Left cardiac atrium (tissue), 4 donors: ENCODE data around the gene AFAP1. TPM values are rescaled to one million over a fixed set of nuclear protein-coding genes. Genes with fewer than 3 reads are reported as not detected.
A peak's percentile ranks its signal among the peaks of the same experiment; 100 is the strongest.

ENCODE experiments used
- ATAC-seq, 2 donors: fragments of 200-7000 bp; cut with Tn5 transposase; one replicate each; pipeline ENCODE4 v1.9.1; 2020; ENCODE audit warnings: mild to moderate bottlenecking in 2 of 2, moderate library complexity in 2 of 2
- DNase-seq: peaks from one replicate; pipeline ENCODE4 v3.0.0-alpha.2; 2020
- intact Hi-C, 2 donors: fragments of 100-400 bp; cut with DNase I; formaldehyde crosslinking; loops; one replicate each; pipeline versions ENCODE4 v1.14.1 to v1.15.1; 2022 to 2023
- total RNA-seq, 2 donors: library from RNA; stranded (reverse); fragmentation: NEBNext Ultra II Directional; extraction: Animal tissue kit (Norgen Biotek cat#: 25700); gene quantifications; one replicate each; pipeline ENCODE4 v1.2.1, GENCODE V29; 2021
- donor health status: DM: no; HTN: yes; CAD: no.
- donor health status: DM: no; HTN: yes; CAD: no; lungs with severe emphysema.
- donor health status: DM: yes; HTN: yes; CAD: no.
- donor health status: Dilated cardiomyopathy.

Gene AFAP1
- total RNA-seq, 2 donors from 2014 or later: 19.6 to 33.3 TPM

DNA sequence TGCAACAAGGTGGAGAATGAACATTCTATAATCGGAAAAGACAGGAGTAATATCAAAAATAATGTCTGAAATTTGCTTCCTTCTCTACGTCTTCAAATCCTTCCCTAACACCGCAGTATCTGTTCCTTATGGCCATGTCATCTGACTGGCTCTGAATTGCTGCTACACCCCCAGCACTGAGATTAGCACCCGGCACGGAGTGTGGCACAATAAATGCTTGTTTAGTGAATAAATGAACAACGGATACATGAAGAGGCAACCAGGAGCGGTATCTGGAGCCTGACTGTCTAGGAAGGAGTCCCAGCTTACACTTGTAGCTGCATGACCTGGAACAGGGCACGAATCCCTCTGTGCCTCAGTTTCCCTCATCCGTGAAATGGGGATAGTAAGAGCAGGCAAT, 164.3 kb downstream of the AFAP1 start:
- no peak for DNase-seq
- intact Hi-C loops: no loop called here
- no peak for ATAC-seq

DNA sequence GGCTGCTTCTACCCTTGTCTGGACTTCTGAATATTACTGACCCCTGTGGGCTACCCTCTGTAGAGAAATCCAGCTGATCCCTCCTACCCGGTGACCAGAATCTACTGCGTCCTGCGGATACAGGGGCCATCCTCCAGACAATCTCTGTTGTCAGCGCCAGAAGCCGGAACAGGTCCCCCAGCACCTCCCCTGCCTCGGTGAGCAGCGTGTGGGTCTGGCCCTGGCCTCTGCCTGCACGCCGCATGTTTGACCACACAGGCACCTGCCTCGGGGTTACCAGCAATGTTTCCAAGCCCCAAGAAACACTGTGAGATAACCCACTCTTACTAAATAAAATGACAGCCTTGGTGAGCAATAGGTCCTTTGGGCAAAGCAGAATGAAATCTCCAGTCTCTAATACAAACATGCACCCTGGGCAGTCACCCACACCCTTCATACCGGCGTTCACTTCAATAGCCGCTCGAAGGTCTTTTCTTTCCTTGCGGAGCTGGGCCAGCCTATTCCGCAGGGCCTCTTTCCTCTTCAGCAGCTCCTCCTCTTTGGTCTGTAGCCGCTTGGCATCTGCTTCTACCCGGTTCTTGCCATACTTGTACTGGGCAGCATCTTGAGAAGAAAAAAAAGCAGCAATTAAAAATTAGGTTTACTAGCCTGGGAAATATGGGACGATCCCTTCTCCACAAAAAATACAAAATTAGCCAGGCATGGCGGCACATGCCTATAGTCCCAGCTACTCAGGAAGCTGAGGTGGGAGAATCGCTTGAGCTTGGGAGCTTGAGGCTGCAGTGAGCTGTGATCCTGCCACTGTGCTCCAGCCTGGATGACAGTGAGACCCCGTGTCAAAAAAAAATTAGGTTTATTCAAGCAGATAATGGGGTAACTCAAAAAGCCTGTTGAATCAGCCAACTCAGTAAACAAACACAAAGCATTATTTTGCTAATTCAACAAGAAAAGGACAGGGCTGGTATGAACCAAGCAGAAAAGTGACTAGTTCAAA, 165.1 kb downstream of the AFAP1 start:
- no peak for ATAC-seq

DNA sequence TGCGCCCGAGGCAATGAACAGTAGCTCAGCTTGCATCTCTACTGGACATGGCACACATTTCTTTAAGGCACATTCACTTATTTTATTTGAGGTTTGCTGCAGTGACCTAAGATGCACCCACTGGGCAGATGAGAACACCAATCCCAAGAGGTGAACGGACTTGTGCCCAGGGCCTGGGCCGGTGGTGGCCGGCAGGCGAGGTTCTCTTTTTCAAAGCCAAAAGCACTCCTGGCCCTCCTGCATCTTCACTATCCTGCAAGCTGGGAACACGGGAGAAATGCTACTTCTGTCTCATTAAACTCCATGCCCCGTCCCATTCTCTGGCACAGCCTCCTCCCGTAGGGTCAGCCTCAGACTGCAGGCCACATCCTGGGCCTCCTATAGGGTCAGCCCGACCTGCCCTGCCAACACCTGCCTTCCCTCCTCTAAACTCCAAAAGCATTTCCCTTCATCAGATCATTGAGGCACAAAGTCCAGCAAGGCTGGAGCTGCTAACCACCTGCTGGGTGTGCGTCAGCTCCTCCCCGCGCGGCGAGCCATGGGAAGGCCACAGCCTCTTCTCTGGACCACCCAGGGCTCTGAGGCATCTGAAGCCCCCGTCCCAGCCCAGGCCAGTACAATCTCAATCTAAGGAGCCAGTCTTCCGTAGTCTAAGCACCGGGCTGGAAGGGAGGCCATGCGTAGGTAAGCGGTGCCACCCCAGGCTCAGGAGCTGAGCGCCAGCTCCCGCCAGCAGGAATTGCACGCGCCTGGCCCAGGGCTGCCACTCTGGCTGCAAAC, 166.1 kb downstream of the AFAP1 start:
- ATAC-seq (no peak), DNase-seq (no peak)
- intact Hi-C loops: no loop called here

More for the DNA sequence above, 165.1 kb downstream of the AFAP1 start:
- no peak for DNase-seq
- intact Hi-C loops: no loop called here

DNA sequence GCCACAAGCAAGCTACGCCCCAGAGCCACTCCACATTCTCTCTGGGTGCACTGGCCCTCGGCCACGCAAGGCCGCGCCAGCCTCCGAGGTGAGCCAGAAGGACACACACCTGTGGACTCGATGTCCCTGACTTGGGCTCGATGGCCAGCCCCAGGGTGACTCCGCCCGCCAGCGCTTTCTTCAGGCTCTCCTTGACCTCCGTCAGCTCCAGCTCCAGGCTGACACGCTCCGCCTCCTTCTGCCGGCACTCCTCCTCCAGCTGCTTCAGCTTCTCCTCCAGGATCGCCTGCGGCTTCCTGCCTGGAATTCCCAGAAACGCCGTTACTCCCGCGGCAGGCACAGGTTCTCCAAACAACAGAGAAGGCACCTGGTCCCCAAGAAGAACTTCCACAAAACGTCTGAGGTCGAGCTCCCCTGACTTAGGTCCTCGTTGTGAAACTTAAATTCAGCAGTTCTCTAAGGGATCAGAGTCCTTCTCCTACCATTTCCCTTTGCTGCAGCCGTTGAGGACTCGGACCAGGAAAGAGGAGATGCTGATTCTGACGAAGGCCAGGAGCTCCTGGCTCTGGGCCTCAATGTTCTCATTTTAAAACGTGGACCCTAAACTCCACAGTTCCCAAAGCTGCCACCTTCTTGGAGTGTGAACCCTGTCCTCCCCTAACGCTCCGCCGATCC, 166.8 kb downstream of the AFAP1 start:
- intact Hi-C loops: no loop called here
- DNase-seq: peak; percentile 58

DNA sequence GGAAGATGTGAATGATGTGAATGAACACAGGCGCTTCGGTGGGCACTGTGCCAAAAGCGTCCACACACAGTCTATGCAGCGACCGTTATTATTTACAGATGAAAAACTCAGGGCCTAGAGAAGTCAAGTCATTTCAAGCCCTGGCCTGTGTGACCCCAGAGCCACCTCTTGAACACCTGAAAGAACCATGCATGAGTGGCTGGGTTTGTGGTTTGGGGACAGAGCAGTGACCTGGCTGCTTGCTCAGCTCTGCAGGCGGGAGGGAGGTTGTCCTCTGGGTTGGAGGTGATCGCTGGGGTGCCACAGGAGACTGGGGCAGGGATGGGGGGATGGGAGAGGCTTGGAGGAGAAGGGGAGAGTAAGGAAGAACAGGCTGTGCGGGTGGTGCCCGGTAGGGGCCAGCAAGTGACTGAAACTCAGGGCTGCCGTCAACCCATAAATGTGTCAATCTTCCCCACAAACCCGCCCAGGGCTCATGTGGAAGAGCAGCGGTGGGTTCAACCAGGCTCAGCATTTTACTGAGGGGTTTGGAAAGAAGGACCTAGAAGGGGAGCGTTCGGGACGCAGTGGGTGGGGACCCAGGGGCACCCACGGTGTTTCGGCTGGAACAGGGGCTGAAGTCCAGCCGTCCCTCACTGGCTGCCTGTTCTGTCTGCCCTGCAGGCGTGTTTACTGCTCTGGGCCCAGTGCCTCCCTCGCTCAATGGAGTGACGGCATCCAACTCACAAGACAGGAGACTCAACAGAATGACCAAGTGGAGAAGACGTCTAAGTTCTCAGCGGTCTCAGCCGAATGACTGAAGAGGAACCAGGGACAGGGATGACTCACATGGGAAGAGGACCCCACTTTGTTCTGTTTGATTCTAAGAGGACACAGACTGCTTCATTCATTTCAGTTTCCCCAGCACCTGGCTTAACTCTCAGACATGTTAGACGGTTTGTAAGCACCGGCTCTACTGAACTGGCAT, 167.8 kb downstream of the AFAP1 start:
- intact Hi-C loops: no loop called here
- ATAC-seq (no peak), DNase-seq (no peak)

More for the DNA sequence above, 166.8 kb downstream of the AFAP1 start:
- peak; percentile 80 to 81 for ATAC-seq

DNA sequence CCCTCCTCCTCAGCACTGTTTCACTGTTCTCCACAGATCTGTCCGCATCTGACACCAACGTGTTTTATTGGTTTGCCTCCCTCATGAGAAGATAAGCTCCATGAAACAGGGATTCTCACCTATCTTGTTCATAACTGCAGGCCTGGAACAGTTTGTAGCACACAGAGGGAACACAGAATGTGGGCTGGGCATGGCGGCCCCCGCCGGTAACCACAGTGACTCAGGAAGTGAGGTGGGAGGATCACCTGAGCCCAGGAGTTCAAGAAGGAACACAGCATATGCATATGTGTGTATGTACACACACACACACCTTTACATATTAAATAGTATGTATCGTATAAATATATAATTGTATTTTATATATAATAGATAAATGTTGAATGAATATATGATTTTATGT, 168.6 kb downstream of the AFAP1 start:
- no peak for ATAC-seq
- intact Hi-C loops: no loop called here

DNA sequence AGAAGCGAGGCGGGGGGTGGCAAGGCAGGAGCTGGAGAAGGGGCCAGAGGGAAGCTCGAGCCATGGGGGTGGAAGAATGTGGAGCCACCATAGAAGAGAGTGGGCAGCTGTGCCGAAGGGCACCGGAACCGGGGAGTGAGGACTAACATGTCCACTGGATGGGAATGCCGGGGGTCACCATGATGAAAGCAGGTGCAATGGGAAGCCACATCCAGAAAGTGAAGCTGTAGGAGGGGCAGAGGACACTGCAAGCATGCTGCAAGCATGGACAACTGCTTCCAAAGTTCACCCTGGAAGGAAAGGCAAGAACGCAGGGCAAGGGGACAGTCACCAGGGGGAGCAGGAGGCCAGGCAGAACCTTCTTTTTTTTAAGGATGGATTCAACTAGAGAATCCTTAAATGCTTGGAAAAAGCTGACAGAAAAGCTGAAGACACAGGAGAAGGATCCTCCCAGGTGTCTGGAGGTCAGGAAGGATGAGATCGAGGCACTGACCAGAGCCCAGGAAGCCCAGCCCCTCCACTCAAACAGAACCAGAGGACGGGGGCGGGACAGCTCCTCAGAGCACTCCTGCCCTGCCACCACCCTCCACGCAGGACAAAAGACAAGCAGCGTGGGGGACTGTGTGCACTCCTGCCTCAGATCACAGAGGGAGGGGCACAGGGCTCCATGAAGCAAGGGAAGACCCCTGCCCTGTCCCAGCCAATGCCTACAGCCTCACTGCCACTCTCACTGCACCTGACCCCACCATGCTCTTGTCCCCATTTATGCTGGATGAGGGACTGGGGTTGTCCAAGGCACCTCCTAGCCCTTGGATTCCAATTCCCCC, 169.2 kb downstream of the AFAP1 start:
- intact Hi-C loops: no loop called here
- DNase-seq: no peak
- ATAC-seq: peak in 1 of 2 donors; percentile 49

More for the DNA sequence above, 168.6 kb downstream of the AFAP1 start:
- no peak for DNase-seq

DNA sequence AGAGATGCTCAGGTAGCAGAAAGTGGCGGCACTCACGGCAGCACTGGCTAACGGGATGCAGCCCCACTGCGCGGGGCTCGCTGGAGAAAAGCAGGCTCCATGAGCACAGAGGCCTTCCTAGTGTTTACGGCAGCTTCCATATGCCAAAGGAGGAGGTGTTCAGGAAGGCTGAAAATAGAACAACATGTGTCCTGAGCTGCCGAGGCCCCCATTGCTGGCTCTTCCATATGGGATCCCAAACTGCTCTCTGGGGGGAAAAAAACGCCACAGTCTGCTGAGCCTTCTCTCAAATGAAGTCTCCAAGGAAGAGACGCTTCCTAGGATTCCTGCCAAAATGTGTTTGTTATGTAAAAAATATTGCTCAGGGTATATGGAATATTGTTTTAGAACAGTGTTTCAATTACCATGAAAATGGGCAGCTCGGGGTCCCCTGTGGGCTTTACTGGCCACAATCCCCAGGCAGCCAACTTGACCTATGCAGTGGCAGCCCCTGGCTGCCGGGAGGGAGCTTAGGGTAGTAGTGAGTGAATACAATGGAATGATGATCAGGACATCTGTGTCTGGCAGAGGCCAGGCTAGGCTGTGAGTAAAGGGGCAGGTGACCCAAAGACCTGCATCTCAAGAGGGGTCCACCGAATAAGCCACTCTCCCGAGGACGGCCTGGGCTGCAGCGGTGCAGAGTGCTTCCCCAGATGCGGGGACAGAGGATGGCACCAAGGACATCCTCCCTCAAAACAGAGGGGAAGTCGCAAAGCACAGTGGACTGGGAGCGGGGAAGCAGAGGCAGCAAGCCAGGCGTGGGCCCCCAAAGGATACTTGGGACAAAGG, 170.1 kb downstream of the AFAP1 start:
- intact Hi-C loops: no loop called here
- no peak for ATAC-seq
- DNase-seq: no peak

DNA sequence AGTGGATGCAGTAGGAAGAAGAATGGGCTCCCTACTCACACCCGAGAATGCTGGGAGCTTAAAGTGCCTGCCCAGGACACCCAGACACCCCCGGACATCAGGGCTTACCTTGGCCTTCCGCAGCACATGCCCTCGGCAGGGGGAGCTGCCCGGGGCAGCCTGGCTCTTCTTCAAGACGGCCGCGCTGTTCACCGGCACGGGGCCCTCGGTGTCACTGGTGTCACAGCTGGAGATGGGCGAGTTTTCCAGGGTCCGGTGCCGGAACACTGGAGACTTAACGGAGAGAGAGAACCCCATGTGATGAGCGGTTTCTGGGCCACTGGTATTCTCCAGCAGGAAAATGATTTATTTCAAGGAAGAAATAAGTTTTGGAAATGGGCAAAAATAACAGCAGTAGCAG, 170.9 kb downstream of the AFAP1 start:
- ATAC-seq (no peak), DNase-seq (no peak)
- intact Hi-C loops: no loop called here

DNA sequence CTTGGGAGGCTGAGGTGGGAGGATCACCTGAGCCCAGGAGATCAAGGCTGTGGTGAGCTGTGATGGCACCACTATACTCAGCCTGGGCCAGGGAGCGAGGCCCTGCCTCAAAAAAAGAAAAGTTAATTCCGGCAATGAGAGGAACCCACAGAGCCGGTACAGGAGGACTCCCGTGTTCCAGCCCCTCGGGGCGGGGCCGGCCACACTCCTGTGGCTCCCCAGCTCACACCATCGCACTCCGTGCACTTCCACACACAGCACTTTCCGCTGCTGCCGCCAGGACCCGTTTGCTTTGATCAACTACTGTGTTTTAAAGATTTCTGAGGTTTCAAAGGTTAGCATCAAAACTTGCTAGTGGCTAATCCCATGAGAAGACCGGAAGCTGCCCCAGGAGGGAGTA, 171.7 kb downstream of the AFAP1 start:
- no peak for DNase-seq
- intact Hi-C loops: no loop called here
- no peak for ATAC-seq

DNA sequence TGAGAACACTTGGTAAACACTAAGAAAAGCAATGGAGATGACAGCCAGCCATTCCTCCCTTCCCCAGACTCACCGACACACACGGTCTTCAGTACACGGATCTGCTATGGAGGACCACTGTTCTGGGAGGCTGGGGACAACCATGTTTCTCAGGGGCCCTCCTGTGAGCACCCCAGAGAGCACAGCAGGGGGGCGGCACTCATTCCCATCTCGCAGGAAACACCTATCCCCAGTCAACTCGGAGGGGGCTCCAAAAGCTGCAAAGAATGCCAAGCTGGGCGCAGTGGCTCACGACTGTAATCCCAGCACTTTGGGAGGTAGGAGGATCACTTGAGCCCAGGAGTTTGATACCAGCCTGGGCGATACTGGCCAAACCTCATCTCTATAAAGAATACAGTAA, 172.1 kb downstream of the AFAP1 start:
- DNase-seq (no peak), ATAC-seq (no peak)
- intact Hi-C loops: no loop called here

DNA sequence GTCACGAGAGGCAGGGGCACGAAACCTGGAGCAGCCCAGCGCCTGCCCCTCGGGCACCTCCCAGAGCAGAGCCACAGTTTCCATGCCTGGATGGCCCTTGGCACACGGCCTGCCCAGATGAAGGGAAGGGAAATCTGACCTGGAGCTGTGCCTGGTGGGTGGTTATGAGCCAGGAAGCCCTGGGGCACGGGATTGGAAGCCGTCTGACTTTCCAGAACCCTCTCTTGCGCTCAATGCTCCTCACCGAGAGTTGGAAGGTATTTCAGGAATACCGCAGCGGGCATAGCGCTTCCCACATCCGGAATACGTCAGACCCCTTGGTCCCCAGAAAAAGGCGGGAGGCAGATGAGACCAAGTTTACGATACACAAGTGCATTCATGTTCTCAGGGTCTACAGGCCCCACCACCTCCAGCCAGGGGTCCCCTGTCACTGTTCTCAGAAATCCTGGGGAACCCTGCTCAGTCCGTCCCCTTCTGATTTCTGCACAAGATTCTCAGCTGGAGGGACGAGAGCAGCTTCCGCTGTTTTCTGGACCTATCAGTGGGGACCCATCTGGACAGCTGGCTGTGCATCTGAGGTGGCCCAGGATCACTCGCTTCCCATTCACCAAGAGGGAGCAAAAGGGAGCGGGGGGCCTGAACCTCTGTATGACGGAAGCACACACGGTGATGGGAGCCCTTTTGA, 172.9 kb downstream of the AFAP1 start:
- intact Hi-C loops: no loop called here
- DNase-seq (no peak), ATAC-seq (peak; percentile 37 to 38)

DNA sequence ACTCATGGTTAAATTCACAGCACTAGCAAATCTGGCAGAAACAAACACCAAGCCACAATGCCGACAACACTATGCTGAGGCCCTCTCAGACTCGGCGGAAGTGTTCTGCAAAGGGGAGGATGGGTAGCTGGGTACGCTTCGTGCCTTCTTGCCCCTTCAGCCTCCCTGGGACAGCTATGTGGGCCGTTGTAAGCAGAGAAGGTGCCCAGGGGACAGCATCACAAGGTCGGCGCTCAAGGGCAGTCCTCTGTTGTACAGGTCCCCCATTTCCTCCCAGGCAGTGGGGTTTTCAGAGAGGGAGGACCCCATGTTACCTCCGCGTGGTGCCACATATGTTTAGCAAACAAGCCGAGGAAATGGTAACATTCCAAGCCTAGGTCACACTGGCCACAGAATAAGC, 173.6 kb downstream of the AFAP1 start:
- no peak for ATAC-seq
- intact Hi-C loops: no loop called here
- DNase-seq: peak; percentile 12

DNA sequence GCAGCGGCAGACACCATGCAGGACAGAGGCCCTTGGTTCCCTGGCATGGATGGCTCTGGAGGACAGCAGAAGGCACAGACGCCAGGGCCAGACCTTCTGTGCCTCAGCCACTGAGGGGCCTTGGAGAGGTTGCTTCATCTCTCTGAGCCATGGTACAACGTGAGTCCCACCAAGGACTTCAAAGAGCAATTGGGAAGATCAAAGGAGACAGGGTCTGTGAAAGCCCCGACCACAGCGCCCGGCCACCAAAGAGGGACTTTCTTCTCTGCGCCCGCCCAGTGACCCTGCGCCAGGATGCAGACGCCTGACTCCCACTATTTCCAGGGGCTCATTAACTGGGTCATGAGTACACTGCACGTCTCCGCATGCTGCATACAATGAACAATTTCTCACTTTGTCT, 174.0 kb downstream of the AFAP1 start:
- DNase-seq (peak; percentile 8), ATAC-seq (no peak)
- intact Hi-C loops: no loop called here

DNA sequence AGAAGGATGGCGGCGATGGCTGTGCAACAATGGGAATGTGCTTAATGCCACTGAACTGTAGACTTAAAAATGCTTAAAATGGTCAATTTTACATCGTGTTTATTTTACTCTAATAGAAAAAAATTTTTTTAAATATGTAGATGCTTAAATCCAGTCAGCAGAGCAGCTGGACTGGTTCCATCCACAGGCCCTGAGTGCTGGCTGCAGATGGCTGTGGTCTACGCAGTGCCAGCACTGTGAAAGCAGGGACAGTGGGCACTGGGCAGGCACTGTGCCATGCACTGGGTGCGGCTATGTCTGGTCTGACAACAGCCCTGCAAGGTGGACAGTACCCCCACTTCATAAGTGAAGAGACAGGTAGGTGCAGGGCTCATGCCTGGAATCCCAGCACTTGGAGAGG, 175.2 kb downstream of the AFAP1 start:
- no peak for DNase-seq
- intact Hi-C loops: loop anchor here (5.0 kb wide), 2 partner anchors 38 to 223 kb away; no protein-coding TSS in a partner anchor
- ATAC-seq: no peak

DNA sequence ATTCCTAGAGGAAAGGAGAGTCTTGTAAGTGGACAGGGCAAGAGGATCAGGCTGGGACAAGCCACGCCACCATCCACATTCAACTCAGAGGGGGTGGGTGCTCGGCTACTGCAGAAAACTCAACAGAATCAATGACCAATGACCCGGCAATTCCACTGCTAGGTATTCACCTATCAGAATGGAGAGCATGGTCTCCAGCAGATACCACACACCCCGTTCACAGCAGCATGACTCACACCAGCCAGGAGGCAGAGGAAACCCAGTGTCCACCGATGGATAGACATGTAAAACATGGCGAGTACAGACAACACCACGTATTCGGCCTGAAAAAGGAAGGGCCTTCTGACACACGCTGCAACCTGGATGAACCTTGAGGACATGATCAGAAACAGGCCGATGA, 175.9 kb downstream of the AFAP1 start:
- DNase-seq (peak; percentile 15), ATAC-seq (no peak)
- intact Hi-C loops: loop anchor here (5.0 kb wide), 2 partner anchors 39 to 224 kb away; no protein-coding TSS in a partner anchor
